ENCODE measurements around the gene IFIH1. TPM values are rescaled to one million over a fixed set of nuclear protein-coding genes. Genes with fewer than 3 reads are reported as not detected.

Gene IFIH1
- total RNA-seq, 2 experiments from 2014 or later = 28.7 to 29.1 TPM

- ChIA-PET CTCF (interaction anchor here (1.7 kb wide), 1 partner anchor 39 kb away, joined by 5 read pairs; no protein-coding TSS in a partner anchor), POLR2A (no interaction called here)
- ATAC-seq = no peak
- DNase-seq = no peak
- intact Hi-C loops (cut with micrococcal nuclease) = no loop called here
- H3K36me3 Mint-ChIP-seq (ENCODE audit: low read depth) = no peaks in the 10 kb centered on the region
- H3K4me1 Mint-ChIP-seq (ENCODE audit: low read depth) = peaks cover 15% of the 10 kb centered on the region
- no peaks in the 10 kb centered on the region for H3K9me3 Mint-ChIP-seq
- H3K27me3 Mint-ChIP-seq = peaks cover 6% of the 10 kb centered on the region
- H3K27ac Mint-ChIP-seq = no peak overlapping the region
- H3K4me3 Mint-ChIP-seq = no peak overlapping the region
- TF ChIP-seq CTCF (IDR thresholded peaks at IDR 0.05) = no peak
These were observed 60.3 kb downstream of the IFIH1 start for GRCh38 chr2:162258169-162258568.

- no peak overlapping the region for H3K27ac Mint-ChIP-seq
- no peak overlapping the region for H3K4me3 Mint-ChIP-seq
- POLR2A ChIA-PET = no interaction called here
- ATAC-seq (no peak), DNase-seq (no peak)
- CTCF ChIA-PET = interaction anchor here (1.7 kb wide), 1 partner anchor 38 kb away, joined by 5 read pairs; no protein-coding TSS in a partner anchor
- H3K27me3 Mint-ChIP-seq = peaks cover 6% of the 10 kb centered on the region
- TF ChIP-seq CTCF (IDR thresholded peaks at IDR 0.05) = no peak
- H3K36me3 Mint-ChIP-seq (ENCODE audit: low read depth) = no peaks in the 10 kb centered on the region
- peaks cover 15% of the 10 kb centered on the region for H3K4me1 Mint-ChIP-seq (ENCODE audit: low read depth)
- no peaks in the 10 kb centered on the region for H3K9me3 Mint-ChIP-seq
- intact Hi-C loops (cut with micrococcal nuclease) = no loop called here
These were observed 61.1 kb downstream of the IFIH1 start for GRCh38 chr2:162257425-162257824.

GRCh38 chr2:162256591-162256991 lies 61.9 kb downstream of the IFIH1 start:
- ChIA-PET POLR2A (no interaction called here), CTCF (interaction anchor here (1.8 kb wide), 1 partner anchor 36 kb away, joined by 9 read pairs; no protein-coding TSS in a partner anchor)
- ATAC-seq (no peak), DNase-seq (no peak)
- H3K9me3 Mint-ChIP-seq = no peaks in the 10 kb centered on the region
- peaks cover 6% of the 10 kb centered on the region for H3K27me3 Mint-ChIP-seq
- peaks cover 10% of the 10 kb centered on the region for H3K4me1 Mint-ChIP-seq (ENCODE audit: low read depth)
- H3K27ac Mint-ChIP-seq = no peak overlapping the region
- intact Hi-C loops (cut with micrococcal nuclease) = no loop called here
- H3K4me3 Mint-ChIP-seq = no peak overlapping the region
- TF ChIP-seq CTCF (IDR thresholded peaks at IDR 0.05) = no peak
- H3K36me3 Mint-ChIP-seq (ENCODE audit: low read depth) = no peaks in the 10 kb centered on the region

GRCh38 chr2:162254236-162254871 lies 64.1 kb downstream of the IFIH1 start:
- ChIA-PET POLR2A (no interaction called here), CTCF (no interaction called here)
- H3K4me3 Mint-ChIP-seq = no peak overlapping the region
- no peak for DNase-seq
- H3K27ac Mint-ChIP-seq = no peak overlapping the region
- no peaks in the 10 kb centered on the region for H3K36me3 Mint-ChIP-seq (ENCODE audit: low read depth)
- H3K9me3 Mint-ChIP-seq = no peaks in the 10 kb centered on the region
- TF ChIP-seq CTCF (IDR thresholded peaks at IDR 0.05) = no peak
- H3K4me1 Mint-ChIP-seq (ENCODE audit: low read depth) = no peaks in the 10 kb centered on the region
- ATAC-seq = no peak
- peaks cover 10% of the 10 kb centered on the region for H3K27me3 Mint-ChIP-seq
- intact Hi-C loops (cut with micrococcal nuclease) = no loop called here

GRCh38 chr2:162253435-162253834 lies 65.0 kb downstream of the IFIH1 start:
- Mint-ChIP-seq H3K4me3 (no peak overlapping the region), H3K4me1 (ENCODE audit: low read depth) (no peaks in the 10 kb centered on the region), H3K27ac (no peak overlapping the region), H3K9me3 (no peaks in the 10 kb centered on the region), H3K36me3 (ENCODE audit: low read depth) (no peaks in the 10 kb centered on the region), H3K27me3 (peaks cover 11% of the 10 kb centered on the region)
- ChIA-PET POLR2A (no interaction called here), CTCF (interaction anchor here (1.3 kb wide), 1 partner anchor 33 kb away, joined by 5 read pairs; no protein-coding TSS in a partner anchor)
- no peak for ATAC-seq
- TF ChIP-seq CTCF (IDR thresholded peaks at IDR 0.05) = no peak
- DNase-seq = no peak
- intact Hi-C loops (cut with micrococcal nuclease) = no loop called here

All from activated CD8-positive, alpha-beta T cell treated with anti-CD3 and anti-CD28 coated beads for 36 hours (primary cell).